MM.1S (cell line): Measurements from ENCODE around the gene AHRR.

Source experiments
- DNase-seq: peaks from one replicate; pipeline ENCODE4 v3.0.0-alpha.2; 2015
- H2AFZ ChIP-seq: fragments of 300-600 bp; sonication (generic); 2 replicates; pipeline ENCODE4 v1.6.0; 2016; ENCODE audit warnings: antibody characterized with exemption, low read length
- H3F3A ChIP-seq: fragments of 300-600 bp; sonication (generic); 2 replicates; pipeline ENCODE4 v1.6.1; 2016; ENCODE audit warnings: mild to moderate bottlenecking, antibody characterized with exemption, low read length, moderate library complexity, mixed read lengths; ENCODE audit not compliant: insufficient read depth
- H3K27ac ChIP-seq: fragments of 300-600 bp; sonication (generic); 2 replicates; pipeline ENCODE4 v1.5.1; 2016; ENCODE audit warnings: mild to moderate bottlenecking, low read length
- H3K27me3 ChIP-seq: fragments of 300-600 bp; sonication (generic); replicated peaks from 2 replicates; pipeline ENCODE4 v1.6.0; 2016; ENCODE audit warnings: low read length; ENCODE audit not compliant: insufficient read depth
- H3K36me3 ChIP-seq: fragments of 300-600 bp; sonication (generic); replicated peaks from 2 replicates; pipeline ENCODE4 v1.6.1; 2016; ENCODE audit warnings: mild to moderate bottlenecking, low read length, mixed read lengths; ENCODE audit not compliant: insufficient read depth
- H3K4me1 ChIP-seq: fragments of 300-600 bp; sonication (generic); 2 replicates; pipeline ENCODE4 v1.6.1; 2016; ENCODE audit warnings: low read length, mixed read lengths
- H3K4me2 ChIP-seq: fragments of 300-600 bp; sonication (generic); 2 replicates; pipeline ENCODE4 v1.6.0; 2016; ENCODE audit warnings: low read depth, low read length
- H3K4me3 ChIP-seq: fragments of 300-600 bp; sonication (generic); 2 replicates; pipeline ENCODE4 v1.5.1; 2016; ENCODE audit warnings: low read length, mixed read lengths
- H3K79me2 ChIP-seq: fragments of 300-600 bp; sonication (generic); 2 replicates; pipeline ENCODE4 v1.6.1; 2016; ENCODE audit warnings: mixed run types, low read length, mixed read lengths
- H3K9ac ChIP-seq: fragments of 300-600 bp; sonication (generic); 2 replicates; pipeline ENCODE4 v1.6.1; 2016; ENCODE audit warnings: low read length, mixed read lengths
- H3K9me2 ChIP-seq: fragments of 300-600 bp; sonication (generic); replicated peaks from 2 replicates; pipeline ENCODE4 v1.6.1; 2016; ENCODE audit warnings: mild to moderate bottlenecking, low read length, mixed read lengths; ENCODE audit not compliant: insufficient read depth
- H3K9me3 ChIP-seq: fragments of 300-600 bp; sonication (generic); replicated peaks from 2 replicates; pipeline ENCODE4 v1.6.1; 2016; ENCODE audit warnings: mild to moderate bottlenecking, low read length, mixed read lengths; ENCODE audit not compliant: insufficient read depth
- H4K20me1 ChIP-seq: fragments of 300-600 bp; sonication (generic); 2 replicates; pipeline ENCODE4 v1.6.1; 2016; ENCODE audit warnings: mild to moderate bottlenecking, low read length, moderate library complexity, mixed read lengths; ENCODE audit not compliant: insufficient read depth
- EZH2 ChIP-seq: fragments of 300-600 bp; sonication (generic); optimal IDR thresholded peaks from 2 replicates; pipeline ENCODE3; 2017; ENCODE audit warnings: low read depth, mild to moderate bottlenecking, antibody characterized with exemption, low read length, mixed read lengths
- EZH2phosphoT487 ChIP-seq: fragments of 300-600 bp; sonication (generic); IDR thresholded peaks from 2 replicates; pipeline ENCODE4 v1.6.1; 2018; ENCODE audit warnings: antibody characterized with exemption, low read length
- TF ChIP-seq, protein P1 (sequence below): fragments of 300-600 bp; sonication (generic); IDR thresholded peaks from 2 replicates; pipeline ENCODE4 v1.5.1; 2016; ENCODE audit warnings: antibody characterized with exemption, low read length, mixed read lengths

Gene AHRR

DNA sequence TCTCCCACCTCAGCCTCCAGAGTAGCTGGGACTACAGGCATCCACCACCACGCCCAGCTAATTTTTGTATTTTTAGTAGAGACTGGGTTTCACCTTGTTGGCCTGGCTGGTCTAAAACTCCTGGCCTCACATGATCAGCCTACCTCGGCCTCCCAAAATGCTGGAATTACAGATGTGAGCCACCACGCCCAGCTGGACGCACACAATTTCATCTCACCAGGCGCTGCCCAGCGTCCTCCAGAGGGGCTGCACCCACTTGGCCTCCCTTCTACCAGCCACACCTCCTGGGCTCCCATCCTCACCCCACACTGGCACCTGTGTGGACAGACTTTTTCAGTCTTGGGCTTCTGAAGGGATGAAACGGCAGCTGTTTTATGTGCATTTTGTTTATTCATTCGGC, 117.7 kb downstream of the AHRR start:
- Histone ChIP-seq H3K27me3 (peaks cover 20% of the 10 kb centered on the region), H3K36me3 (no peaks in the 10 kb centered on the region), H3K4me2 (no peak overlapping the region), H3K4me1 (peaks cover 22% of the 10 kb centered on the region), H2AFZ (no peak overlapping the region), H3K9me2 (no peaks in the 10 kb centered on the region), H3K27ac (no peak overlapping the region), H3F3A (0 out of 2 replicates have a peak, but pooled peaks cover 1% of the 10 kb centered on the region), H3K9me3 (no peaks in the 10 kb centered on the region), H3K4me3 (no peak overlapping the region), H4K20me1 (no peaks in the 10 kb centered on the region), H3K79me2 (peaks cover 20% of the 10 kb centered on the region), H3K9ac (no peak overlapping the region)
- TF ChIP-seq EZH2phosphoT487 (no peak), EZH2 (no peak)
- TF ChIP-seq, protein P1, sequence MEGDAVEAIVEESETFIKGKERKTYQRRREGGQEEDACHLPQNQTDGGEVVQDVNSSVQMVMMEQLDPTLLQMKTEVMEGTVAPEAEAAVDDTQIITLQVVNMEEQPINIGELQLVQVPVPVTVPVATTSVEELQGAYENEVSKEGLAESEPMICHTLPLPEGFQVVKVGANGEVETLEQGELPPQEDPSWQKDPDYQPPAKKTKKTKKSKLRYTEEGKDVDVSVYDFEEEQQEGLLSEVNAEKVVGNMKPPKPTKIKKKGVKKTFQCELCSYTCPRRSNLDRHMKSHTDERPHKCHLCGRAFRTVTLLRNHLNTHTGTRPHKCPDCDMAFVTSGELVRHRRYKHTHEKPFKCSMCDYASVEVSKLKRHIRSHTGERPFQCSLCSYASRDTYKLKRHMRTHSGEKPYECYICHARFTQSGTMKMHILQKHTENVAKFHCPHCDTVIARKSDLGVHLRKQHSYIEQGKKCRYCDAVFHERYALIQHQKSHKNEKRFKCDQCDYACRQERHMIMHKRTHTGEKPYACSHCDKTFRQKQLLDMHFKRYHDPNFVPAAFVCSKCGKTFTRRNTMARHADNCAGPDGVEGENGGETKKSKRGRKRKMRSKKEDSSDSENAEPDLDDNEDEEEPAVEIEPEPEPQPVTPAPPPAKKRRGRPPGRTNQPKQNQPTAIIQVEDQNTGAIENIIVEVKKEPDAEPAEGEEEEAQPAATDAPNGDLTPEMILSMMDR: no peak
- no peak for DNase-seq

DNA sequence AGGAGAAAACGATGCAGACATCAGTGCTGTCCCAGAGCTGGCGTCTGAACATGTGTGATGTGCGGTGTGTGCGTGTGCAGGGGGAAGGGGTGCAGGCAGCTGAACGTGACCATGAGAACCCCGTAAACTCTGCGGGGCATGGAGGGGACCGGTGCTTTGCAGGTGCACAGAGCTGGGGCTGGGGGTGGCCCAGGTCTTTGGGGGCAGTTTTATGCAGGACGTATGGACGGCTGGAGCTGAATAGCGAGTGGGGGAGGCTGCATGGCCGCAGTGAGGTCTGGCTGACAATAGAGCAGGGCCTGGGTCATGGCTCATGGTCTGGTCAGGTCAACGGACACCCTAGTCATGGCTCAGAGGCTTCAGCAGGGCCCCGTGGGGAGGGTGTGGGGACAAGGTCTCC, 118.1 kb downstream of the AHRR start:
- Histone ChIP-seq H3K79me2 (peaks cover 25% of the 10 kb centered on the region), H3K9me3 (no peaks in the 10 kb centered on the region), H3K27me3 (peaks cover 15% of the 10 kb centered on the region), H4K20me1 (no peaks in the 10 kb centered on the region), H2AFZ (no peak overlapping the region), H3K4me2 (no peak overlapping the region), H3K4me3 (no peak overlapping the region), H3K36me3 (no peaks in the 10 kb centered on the region), H3K4me1 (peaks cover 24% of the 10 kb centered on the region), H3K9ac (no peak overlapping the region), H3K27ac (no peak overlapping the region), H3K9me2 (no peaks in the 10 kb centered on the region), H3F3A (0 out of 2 replicates have a peak, but pooled peaks cover 3% of the 10 kb centered on the region)
- TF ChIP-seq, protein P1: no peak
- TF ChIP-seq EZH2phosphoT487 (no peak), EZH2 (no peak)
- no peak for DNase-seq

DNA sequence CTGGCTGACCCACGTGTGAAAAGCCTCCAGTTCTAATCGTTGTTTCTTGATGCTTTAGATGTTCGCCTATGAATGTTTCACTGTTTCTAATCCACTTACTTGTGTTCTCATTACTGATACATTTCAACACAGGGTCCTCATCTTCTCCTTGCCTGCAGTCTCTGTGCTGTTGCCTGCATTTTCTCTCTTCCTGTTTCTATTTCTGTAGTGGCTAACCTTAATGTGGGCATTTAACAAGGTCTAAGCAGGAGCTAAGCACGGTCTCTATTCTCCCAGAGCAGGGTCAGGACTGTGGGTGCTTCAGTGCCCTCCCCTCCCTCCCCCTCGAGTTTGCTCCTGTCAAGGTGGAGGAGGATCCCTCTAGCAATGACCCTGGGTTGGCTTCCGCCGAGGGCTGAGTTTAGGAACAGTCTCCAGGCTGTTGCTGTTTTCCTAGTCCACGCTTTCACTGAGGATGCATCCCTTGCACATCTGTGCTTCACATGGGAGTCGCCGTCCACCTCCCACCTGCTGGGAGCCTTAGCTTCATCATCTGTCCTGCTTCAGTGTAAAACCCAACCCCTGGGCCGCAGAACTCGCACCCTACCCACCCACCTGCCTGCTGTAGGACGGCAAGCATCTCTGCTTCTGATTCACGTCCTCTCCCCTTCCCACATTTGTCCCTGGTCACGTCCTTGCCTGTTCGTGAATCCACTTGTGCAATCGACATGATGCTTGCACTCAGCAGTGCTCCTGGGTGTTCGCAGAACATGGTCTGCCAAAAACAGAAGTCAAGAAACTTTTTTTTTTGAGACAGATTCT, 119.1 kb downstream of the AHRR start:
- H3K4me3 ChIP-seq: no peak overlapping the region
- no peak overlapping the region for H2AFZ ChIP-seq
- H3F3A ChIP-seq: 0 out of 2 replicates have a peak, but pooled peaks cover 3% of the 10 kb centered on the region
- no peak for DNase-seq
- H3K79me2 ChIP-seq: peaks cover 33% of the 10 kb centered on the region
- peaks cover 24% of the 10 kb centered on the region for H3K4me1 ChIP-seq
- peaks cover 6% of the 10 kb centered on the region for H3K27me3 ChIP-seq
- H3K36me3 ChIP-seq: no peaks in the 10 kb centered on the region
- H3K9ac ChIP-seq: no peak overlapping the region
- no peaks in the 10 kb centered on the region for H3K9me2 ChIP-seq
- H3K9me3 ChIP-seq: no peaks in the 10 kb centered on the region
- peak overlapping the region; percentile 45 for H3K4me2 ChIP-seq
- H4K20me1 ChIP-seq: no peaks in the 10 kb centered on the region
- no peak for TF ChIP-seq EZH2phosphoT487
- TF ChIP-seq, protein P1: no peak
- no peak for TF ChIP-seq EZH2
- no peak overlapping the region for H3K27ac ChIP-seq
